ENCODE measurements around the gene WDR70. TPM values are rescaled to one million over a fixed set of nuclear protein-coding genes. Genes with fewer than 3 reads are reported as not detected.
A peak's percentile ranks its signal among the peaks of the same experiment; 100 is the strongest.

The WDR70 gene
- total RNA-seq, 4 donors from 2014 or later: 20.0 to 60.0 (median 23.0) TPM

DNA sequence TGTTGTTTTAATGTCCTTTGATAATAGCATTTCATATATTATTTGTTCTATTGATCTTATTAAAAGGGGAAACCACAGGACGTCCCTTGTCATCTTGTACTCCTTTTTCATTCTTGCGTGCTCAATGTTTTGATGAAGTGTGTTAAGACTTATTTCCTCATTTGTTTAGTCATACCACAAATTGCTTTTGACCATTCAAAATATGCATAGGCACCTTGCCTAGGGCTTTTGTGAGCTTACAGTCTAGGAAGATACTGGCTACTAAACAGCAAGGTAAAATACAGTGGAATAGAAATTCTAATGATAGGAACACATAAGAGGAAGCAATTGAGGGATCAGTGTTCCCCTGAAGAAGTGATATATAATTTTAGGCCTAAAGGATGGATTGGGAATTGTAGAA, 190.3 kb downstream of the WDR70 start:
- peak overlapping the region; percentile 67 for H3K27ac ChIP-seq
- no peaks in the 10 kb centered on the region for H3K9me3 ChIP-seq
- no peaks in the 10 kb centered on the region for H3K27me3 ChIP-seq
- no peak overlapping the region for H3K4me3 ChIP-seq
- 94% methylated on average over 2 of the region's 2 CpGs for WGBS
- no peak for DNase-seq (ENCODE audit: low spot score in 2 of 2)
- no peaks in the 10 kb centered on the region for H3K36me3 ChIP-seq
- TF ChIP-seq POLR2A (IDR thresholded peaks at IDR 0.05) (no peak), EP300 (IDR thresholded peaks at IDR 0.05) (no peak), POLR2AphosphoS5 (IDR thresholded peaks at IDR 0.05) (no peak)
- TF ChIP-seq, protein P1, sequence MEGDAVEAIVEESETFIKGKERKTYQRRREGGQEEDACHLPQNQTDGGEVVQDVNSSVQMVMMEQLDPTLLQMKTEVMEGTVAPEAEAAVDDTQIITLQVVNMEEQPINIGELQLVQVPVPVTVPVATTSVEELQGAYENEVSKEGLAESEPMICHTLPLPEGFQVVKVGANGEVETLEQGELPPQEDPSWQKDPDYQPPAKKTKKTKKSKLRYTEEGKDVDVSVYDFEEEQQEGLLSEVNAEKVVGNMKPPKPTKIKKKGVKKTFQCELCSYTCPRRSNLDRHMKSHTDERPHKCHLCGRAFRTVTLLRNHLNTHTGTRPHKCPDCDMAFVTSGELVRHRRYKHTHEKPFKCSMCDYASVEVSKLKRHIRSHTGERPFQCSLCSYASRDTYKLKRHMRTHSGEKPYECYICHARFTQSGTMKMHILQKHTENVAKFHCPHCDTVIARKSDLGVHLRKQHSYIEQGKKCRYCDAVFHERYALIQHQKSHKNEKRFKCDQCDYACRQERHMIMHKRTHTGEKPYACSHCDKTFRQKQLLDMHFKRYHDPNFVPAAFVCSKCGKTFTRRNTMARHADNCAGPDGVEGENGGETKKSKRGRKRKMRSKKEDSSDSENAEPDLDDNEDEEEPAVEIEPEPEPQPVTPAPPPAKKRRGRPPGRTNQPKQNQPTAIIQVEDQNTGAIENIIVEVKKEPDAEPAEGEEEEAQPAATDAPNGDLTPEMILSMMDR (IDR thresholded peaks at IDR 0.05): no peak
- no peaks in the 10 kb centered on the region for H3K4me1 ChIP-seq

DNA sequence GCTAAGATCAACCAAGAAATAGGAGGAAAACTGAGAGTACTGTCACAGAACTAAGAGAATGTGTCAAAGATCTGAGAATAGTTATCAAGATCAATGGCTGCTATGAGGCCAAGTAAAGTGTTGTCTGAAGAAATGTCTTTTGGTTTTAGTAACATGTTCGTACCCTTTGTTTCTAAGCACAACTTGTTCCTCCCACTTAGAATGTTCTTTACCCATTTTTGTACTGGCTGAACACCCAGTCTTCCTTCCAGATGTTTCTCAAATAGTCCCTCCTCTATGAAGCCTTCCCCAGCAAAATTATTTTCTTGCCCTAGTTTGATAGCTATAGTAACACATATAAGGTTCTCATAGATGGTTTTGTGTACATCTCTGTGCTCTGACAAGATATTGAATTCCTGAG, 191.5 kb downstream of the WDR70 start:
- WGBS: 73% methylated on average over 1 of the region's 1 CpG
- H3K4me1 ChIP-seq: no peaks in the 10 kb centered on the region
- no peak for DNase-seq (ENCODE audit: low spot score in 2 of 2)
- H3K27ac ChIP-seq: peak overlapping the region; percentile 67
- H3K27me3 ChIP-seq: no peaks in the 10 kb centered on the region
- H3K36me3 ChIP-seq: no peaks in the 10 kb centered on the region
- TF ChIP-seq POLR2AphosphoS5 (IDR thresholded peaks at IDR 0.05) (peak in 1 of 3 donors; percentile 23), POLR2A (IDR thresholded peaks at IDR 0.05) (no peak), EP300 (IDR thresholded peaks at IDR 0.05) (no peak)
- TF ChIP-seq, protein P1 (IDR thresholded peaks at IDR 0.05): no peak
- H3K9me3 ChIP-seq: no peaks in the 10 kb centered on the region
- no peak overlapping the region for H3K4me3 ChIP-seq

GRCh38 chr5:37571985-37572384, 192.9 kb downstream of the WDR70 start:
- no peak for DNase-seq (ENCODE audit: low spot score in 2 of 2)
- Histone ChIP-seq H3K27ac (no peak overlapping the region), H3K36me3 (no peaks in the 10 kb centered on the region), H3K4me1 (no peaks in the 10 kb centered on the region), H3K9me3 (no peaks in the 10 kb centered on the region), H3K4me3 (no peak overlapping the region), H3K27me3 (no peaks in the 10 kb centered on the region)
- WGBS: 27% methylated on average over 2 of the region's 2 CpGs
- no peak for TF ChIP-seq POLR2A (IDR thresholded peaks at IDR 0.05)
- TF ChIP-seq, protein P1 (IDR thresholded peaks at IDR 0.05): no peak
- no peak for TF ChIP-seq POLR2AphosphoS5 (IDR thresholded peaks at IDR 0.05)
- TF ChIP-seq EP300 (IDR thresholded peaks at IDR 0.05): no peak

DNA sequence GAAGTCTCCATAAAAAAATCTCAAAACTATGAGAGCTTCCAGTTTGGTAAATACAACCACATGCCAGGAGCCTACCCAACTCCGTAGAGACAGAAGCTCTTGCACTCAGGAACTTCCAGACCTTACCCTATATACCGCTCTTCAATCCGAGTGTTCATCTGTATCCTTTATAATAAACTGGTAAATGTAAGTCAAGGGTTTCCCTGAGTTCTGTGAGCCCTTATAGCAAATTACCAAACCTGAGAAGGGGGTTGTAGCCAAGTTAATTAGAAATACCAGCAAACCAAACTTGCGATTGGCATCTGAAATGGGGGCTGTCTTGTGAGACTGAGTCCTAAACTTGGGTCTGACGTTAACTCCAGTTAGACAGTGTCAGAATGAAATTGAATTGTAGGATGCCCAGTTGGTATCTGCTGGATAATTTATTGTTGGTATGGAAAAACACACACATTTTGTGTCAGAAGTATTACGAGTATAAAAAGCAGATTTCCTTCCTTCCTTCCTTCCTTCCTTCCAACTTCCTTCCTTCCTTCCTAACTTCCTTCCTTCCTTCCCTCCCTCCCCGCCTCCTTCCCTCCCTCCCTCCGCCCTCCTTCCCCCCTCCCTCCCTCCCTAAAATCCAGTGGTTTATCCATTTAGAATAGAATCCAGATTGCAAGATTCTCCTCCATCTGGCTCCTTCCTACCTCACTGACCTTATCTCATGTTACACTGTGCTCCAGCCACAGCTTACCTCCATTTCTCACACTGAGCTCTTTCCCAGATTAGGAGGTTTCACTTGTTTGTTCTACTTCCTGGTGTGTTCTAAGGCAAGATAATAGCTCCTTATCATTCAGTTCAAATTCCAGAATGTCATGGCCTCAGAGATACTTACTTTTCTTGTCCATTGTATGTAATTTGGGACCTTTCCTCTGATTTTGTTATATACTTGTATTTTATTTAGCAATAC, 196.7 kb downstream of the WDR70 start:
- H3K27me3 ChIP-seq: no peaks in the 10 kb centered on the region
- TF ChIP-seq POLR2AphosphoS5 (IDR thresholded peaks at IDR 0.05) (no peak), POLR2A (IDR thresholded peaks at IDR 0.05) (no peak), EP300 (IDR thresholded peaks at IDR 0.05) (no peak)
- TF ChIP-seq, protein P1 (IDR thresholded peaks at IDR 0.05): no peak
- no peaks in the 10 kb centered on the region for H3K36me3 ChIP-seq
- H3K4me1 ChIP-seq: no peaks in the 10 kb centered on the region
- 86% methylated on average over 8 of the region's 8 CpGs for WGBS
- H3K9me3 ChIP-seq: no peaks in the 10 kb centered on the region
- no peak overlapping the region for H3K27ac ChIP-seq
- DNase-seq (ENCODE audit: low spot score in 2 of 2): no peak
- no peak overlapping the region for H3K4me3 ChIP-seq

DNA sequence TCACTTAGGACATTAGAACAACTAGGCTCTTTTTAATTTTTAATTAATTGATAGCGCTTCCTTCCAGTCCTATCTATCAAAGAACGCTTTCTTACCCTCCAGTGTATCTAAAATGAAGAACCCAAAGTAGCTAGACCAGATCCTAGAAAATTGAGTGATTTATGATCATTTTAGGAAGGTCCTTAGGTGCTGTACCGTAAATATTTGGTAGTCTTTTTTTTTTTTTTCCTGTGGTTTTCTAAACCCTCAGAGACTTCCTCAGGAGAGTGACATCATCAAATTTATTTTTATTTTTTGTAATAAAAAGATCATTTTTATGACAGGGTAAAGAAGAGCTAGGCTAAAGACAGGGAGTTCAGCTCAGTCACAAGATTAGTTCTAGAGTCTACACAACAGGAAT, 197.4 kb downstream of the WDR70 start:
- H3K27me3 ChIP-seq: no peaks in the 10 kb centered on the region
- no peaks in the 10 kb centered on the region for H3K4me1 ChIP-seq
- TF ChIP-seq POLR2AphosphoS5 (IDR thresholded peaks at IDR 0.05): no peak
- TF ChIP-seq POLR2A (IDR thresholded peaks at IDR 0.05): no peak
- TF ChIP-seq EP300 (IDR thresholded peaks at IDR 0.05): no peak
- TF ChIP-seq, protein P1 (IDR thresholded peaks at IDR 0.05): no peak
- no peak overlapping the region for H3K4me3 ChIP-seq
- no peaks in the 10 kb centered on the region for H3K9me3 ChIP-seq
- WGBS: 92% methylated on average over 3 of the region's 3 CpGs
- no peak overlapping the region for H3K27ac ChIP-seq
- H3K36me3 ChIP-seq: no peaks in the 10 kb centered on the region
- no peak for DNase-seq (ENCODE audit: low spot score in 2 of 2)

Measured in suprapubic skin (tissue), 4 donors.